ENCODE data around the gene ANO7. TPM values are rescaled to one million over a fixed set of nuclear protein-coding genes. Genes with fewer than 3 reads are reported as not detected.

The ANO7 gene
- total and polyA plus RNA-seq, 2 of the 8 experiments (the other 6 are each of a cell fraction or from before 2014, with no cell fraction given), result 3.2 to 6.9 TPM

DNA sequence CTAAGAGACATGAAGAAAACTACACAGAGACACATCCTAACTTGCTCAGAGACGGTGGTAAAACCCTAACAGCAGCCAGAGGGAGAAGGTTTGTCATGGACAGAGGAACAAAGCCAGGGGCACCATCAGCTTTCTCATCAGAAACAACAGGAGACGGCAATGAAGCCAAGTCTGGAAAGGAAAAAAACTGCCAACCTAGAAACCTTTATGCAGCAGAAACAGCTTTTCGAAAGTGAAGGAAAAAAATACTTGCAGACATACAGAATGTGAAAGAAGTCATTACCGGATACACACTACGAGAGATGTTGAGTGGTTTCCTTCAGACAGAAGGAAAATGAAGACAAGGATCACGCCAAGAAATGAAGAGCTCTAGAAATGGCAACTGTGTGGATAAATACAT lies 55.9 kb downstream of the ANO7 start:
- DNase-seq (ENCODE audit: low read depth in 1 of 2, low spot score in 2 of 2), result no peak

More for the DNA sequence above, 55.9 kb downstream of the ANO7 start:
- WGBS, 2 experiments (ENCODE audit: extremely low coverage in 1 of 2, insufficient coverage in 1 of 2, insufficient read length in 1 of 2, insufficient replicate concordance in 2 of 2, low coverage in 1 of 2, low lambda C conversion rate in 2 of 2, missing lambda C conversion rate in 1 of 2), result 94% methylated on average over 5 of the region's 6 CpGs; no CpG with 5 or more reads in 1 of the 2 experiments
- no peak overlapping the region for H4K8ac ChIP-seq (ENCODE audit: extremely low read depth, insufficient read depth, low read length)
- ChIA-PET POLR2A (ENCODE audit: partially characterized antibody) (no interaction called here), CTCF (ENCODE audit: partially characterized antibody) (interaction anchor here (0.9 to 1.6 kb wide), 2 partner anchors 13 to 142 kb away, joined by 3 to 5 read pairs; no protein-coding TSS in a partner anchor)
- H3K18ac ChIP-seq (ENCODE audit: extremely low read depth, low read length), result no peak overlapping the region
- H2BK5ac ChIP-seq (ENCODE audit: low read depth, low read length), result no peak overlapping the region
- TF ChIP-seq RXRA (IDR thresholded peaks at IDR 0.05; ENCODE audit: insufficient read depth, low read depth, low read length) (no peak), NRF1 (IDR thresholded peaks at IDR 0.05; ENCODE audit: low read depth, low read length) (no peak), KDM1A (IDR thresholded peaks at IDR 0.05; ENCODE audit: borderline replicate concordance, low read length) (no peak), RBBP5 (IDR thresholded peaks at IDR 0.05; ENCODE audit: borderline replicate concordance, low read depth, low read length) (no peak), SP2 (IDR thresholded peaks at IDR 0.05; ENCODE audit: low read length) (no peak), TBP (IDR thresholded peaks at IDR 0.05; ENCODE audit: low read depth, low read length) (no peak)
- no peak overlapping the region for H4K5ac ChIP-seq (ENCODE audit: insufficient read length, low read depth, low read length)
- no peak overlapping the region for H3K56ac ChIP-seq (replicated peaks; ENCODE audit: insufficient read length, low read depth, low read length)
- H4K20me1 ChIP-seq (replicated peaks in 1 of 2; ENCODE audit: control insufficient read depth in 1 of 2, insufficient read depth in 2 of 2, low read length in 2 of 2), result peaks cover 13 to 14% of the 10 kb centered on the region in 2 experiments
- no peaks in the 10 kb centered on the region for H3K27me3 ChIP-seq (replicated peaks in 1 of 4; ENCODE audit: control insufficient read depth in 3 of 4, extremely low read depth in 1 of 4, insufficient read depth in 3 of 4, low read length in 3 of 4)
- H2BK20ac ChIP-seq (ENCODE audit: low read length), result no peak overlapping the region
- H3K4me2 ChIP-seq (ENCODE audit: insufficient read depth in 1 of 2, low read depth in 2 of 2, low read length in 2 of 2), result no peak overlapping the region
- no peak overlapping the region for H2AFZ ChIP-seq (ENCODE audit: low read length)
- no peaks in the 10 kb centered on the region for H3K4me1 ChIP-seq (replicated peaks in 1 of 4; ENCODE audit: control insufficient read depth in 3 of 4, insufficient read depth in 4 of 4, low read length in 3 of 4)
- H3K9ac ChIP-seq (replicated peaks in 1 of 4; ENCODE audit: extremely low read depth in 1 of 4, low read depth in 3 of 4, low read length in 3 of 4), result no peak overlapping the region
- H4K91ac ChIP-seq (replicated peaks; ENCODE audit: insufficient read length, low read length), result no peak overlapping the region
- no peak overlapping the region for H2AK5ac ChIP-seq (ENCODE audit: low read depth, low read length)
- no peaks in the 10 kb centered on the region; the same call in 1 of the 2 replicates for H3K79me1 ChIP-seq (ENCODE audit: low read depth, low read length)
- no peak overlapping the region for H3K27ac ChIP-seq (ENCODE audit: low read depth, low read length)
- H2BK120ac ChIP-seq (replicated peaks; ENCODE audit: low read depth, low read length), result no peak overlapping the region
- H3K23me2 ChIP-seq (ENCODE audit: low read depth, low read length), result no peaks in the 10 kb centered on the region
- no peak overlapping the region for H2BK15ac ChIP-seq (ENCODE audit: low read length)
- no peak overlapping the region for H2BK12ac ChIP-seq (ENCODE audit: low read depth, low read length)
- H3K4ac ChIP-seq (replicated peaks; ENCODE audit: insufficient read length, low read depth, low read length), result no peak overlapping the region
- H3K9me3 ChIP-seq (ENCODE audit: insufficient read depth in 2 of 2, low read depth in 1 of 2, low read length in 1 of 2), result no peaks in the 10 kb centered on the region
- H3K36me3 ChIP-seq (ENCODE audit: control insufficient read depth in 2 of 4, insufficient read depth in 4 of 4, low read length in 3 of 4), result peaks cover 57 to 96% (median 82%) of the 10 kb centered on the region in 4 experiments
- no peak for FAIRE-seq
- H3K23ac ChIP-seq (ENCODE audit: insufficient read length), result no peak overlapping the region
- H3K14ac ChIP-seq (ENCODE audit: insufficient read length), result no peak overlapping the region
- H3K79me2 ChIP-seq (ENCODE audit: control insufficient read depth in 1 of 2, insufficient read depth in 2 of 2, low read length in 2 of 2), result no peaks in the 10 kb centered on the region
- no peak overlapping the region for H3K4me3 ChIP-seq (ENCODE audit: extremely low read depth in 1 of 4, insufficient read depth in 2 of 4, low read depth in 3 of 4, low read length in 4 of 4)
